Measurements from ENCODE around the gene ATP10A. TPM values are rescaled to one million over a fixed set of nuclear protein-coding genes. Genes with fewer than 3 reads are reported as not detected.

Gene ATP10A
- total and polyA plus RNA-seq, 7 donors, result 0.08 to 0.60 (median 0.36) TPM

GRCh38 chr15:25733856-25734679, 129.1 kb downstream of the ATP10A start:
- peaks cover 11% of the 10 kb centered on the region for H3K4me1 ChIP-seq
- TF ChIP-seq, protein P1, sequence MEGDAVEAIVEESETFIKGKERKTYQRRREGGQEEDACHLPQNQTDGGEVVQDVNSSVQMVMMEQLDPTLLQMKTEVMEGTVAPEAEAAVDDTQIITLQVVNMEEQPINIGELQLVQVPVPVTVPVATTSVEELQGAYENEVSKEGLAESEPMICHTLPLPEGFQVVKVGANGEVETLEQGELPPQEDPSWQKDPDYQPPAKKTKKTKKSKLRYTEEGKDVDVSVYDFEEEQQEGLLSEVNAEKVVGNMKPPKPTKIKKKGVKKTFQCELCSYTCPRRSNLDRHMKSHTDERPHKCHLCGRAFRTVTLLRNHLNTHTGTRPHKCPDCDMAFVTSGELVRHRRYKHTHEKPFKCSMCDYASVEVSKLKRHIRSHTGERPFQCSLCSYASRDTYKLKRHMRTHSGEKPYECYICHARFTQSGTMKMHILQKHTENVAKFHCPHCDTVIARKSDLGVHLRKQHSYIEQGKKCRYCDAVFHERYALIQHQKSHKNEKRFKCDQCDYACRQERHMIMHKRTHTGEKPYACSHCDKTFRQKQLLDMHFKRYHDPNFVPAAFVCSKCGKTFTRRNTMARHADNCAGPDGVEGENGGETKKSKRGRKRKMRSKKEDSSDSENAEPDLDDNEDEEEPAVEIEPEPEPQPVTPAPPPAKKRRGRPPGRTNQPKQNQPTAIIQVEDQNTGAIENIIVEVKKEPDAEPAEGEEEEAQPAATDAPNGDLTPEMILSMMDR (IDR thresholded peaks at IDR 0.05), result no peak
- no peaks in the 10 kb centered on the region for H3K36me3 ChIP-seq (ENCODE audit: insufficient read depth in 1 of 2, low read depth in 1 of 2)
- H3K4me3 ChIP-seq, result no peak overlapping the region
- no peaks in the 10 kb centered on the region for H3K9me3 ChIP-seq
- ATAC-seq (no peak), DNase-seq (no peak)
- intact Hi-C loops (cut with DNase I), result loop anchor here in 1 of 2 donors (10.0 kb wide), 1 partner anchor 191 kb away; no protein-coding TSS in a partner anchor
- no peaks in the 10 kb centered on the region for H3K27me3 ChIP-seq (ENCODE audit: insufficient read depth in 3 of 3, low read length in 2 of 3)
- no peak overlapping the region for H3K27ac ChIP-seq
- WGBS, 3 donors, result 81 to 88% (median 81%) methylated on average over 21 to 22 of the region's 22 CpGs

DNA sequence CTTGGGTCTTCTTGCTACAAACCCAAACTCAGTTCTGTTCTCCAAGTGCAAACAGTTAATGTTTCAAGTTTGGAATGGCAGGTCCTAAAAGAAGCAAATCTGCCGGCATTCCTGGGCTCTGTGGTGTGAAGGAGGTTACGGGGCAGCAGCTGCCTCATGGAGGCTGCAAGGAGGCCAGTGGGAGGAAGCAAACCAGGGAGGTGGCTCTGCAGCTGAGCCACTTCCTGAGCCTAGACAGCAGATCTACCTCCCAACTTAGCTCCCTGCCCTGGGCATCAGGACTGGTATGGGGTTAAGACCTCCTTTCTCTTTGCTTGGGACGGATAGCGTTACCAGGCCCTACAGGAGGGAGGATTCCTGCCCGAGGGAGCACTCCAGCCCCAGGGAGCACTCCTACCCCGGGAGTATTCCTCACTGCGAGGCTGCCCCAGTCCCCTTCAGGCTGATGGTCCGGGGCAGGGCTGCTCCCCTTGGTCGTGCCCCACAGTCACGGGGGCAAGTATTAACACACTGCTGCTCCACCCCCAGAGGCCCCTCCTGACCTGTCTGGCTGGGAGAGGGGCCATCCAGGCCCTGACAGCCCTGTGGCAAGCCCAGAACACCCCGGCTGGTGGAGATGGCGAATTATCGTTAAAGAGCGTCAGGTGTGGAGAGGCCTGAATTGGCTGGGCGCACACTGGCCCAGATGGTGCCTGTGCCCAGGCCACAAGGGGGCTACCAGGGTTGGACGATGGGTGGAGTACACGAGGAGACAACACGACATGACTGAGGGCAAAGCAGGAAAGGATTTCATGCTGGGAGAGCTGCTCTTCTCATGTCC, 129.9 kb downstream of the ATP10A start:
- Histone ChIP-seq H3K27me3 (ENCODE audit: insufficient read depth in 3 of 3, low read length in 2 of 3) (no peaks in the 10 kb centered on the region), H3K9me3 (no peaks in the 10 kb centered on the region), H3K4me1 (peaks cover 11% of the 10 kb centered on the region), H3K27ac (no peak overlapping the region), H3K4me3 (no peak overlapping the region), H3K36me3 (ENCODE audit: insufficient read depth in 1 of 2, low read depth in 1 of 2) (no peaks in the 10 kb centered on the region)
- no peak for DNase-seq
- TF ChIP-seq, protein P1 (IDR thresholded peaks at IDR 0.05), result no peak
- intact Hi-C loops (cut with DNase I), result loop anchor here in 1 of 2 donors (10.0 kb wide), 1 partner anchor 192 kb away; no protein-coding TSS in a partner anchor
- 82 to 89% (median 86%) methylated on average over 18 of the region's 18 CpGs for WGBS, 3 donors
- no peak for ATAC-seq

DNA sequence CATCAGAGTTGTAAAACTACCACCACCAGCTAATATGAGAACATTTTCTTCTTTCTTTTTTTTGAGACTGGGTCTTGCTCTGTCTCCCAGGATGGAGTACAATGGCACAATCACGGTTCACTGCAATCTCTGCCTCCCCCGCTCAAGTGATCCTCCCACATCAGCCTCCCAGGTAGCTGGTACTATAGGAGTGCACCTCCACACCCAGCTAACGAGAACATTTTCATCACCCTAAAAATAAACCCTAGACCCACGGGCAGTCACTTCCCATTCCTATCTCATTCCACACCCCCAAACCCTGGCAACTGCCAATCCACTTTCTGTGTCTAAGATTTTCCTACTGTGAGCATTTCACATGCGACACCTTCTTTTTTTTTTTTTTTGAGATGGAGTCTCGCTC, 130.9 kb downstream of the ATP10A start:
- Histone ChIP-seq H3K27me3 (ENCODE audit: insufficient read depth in 3 of 3, low read length in 2 of 3) (no peaks in the 10 kb centered on the region), H3K4me3 (no peak overlapping the region), H3K36me3 (ENCODE audit: insufficient read depth in 1 of 2, low read depth in 1 of 2) (no peaks in the 10 kb centered on the region), H3K9me3 (no peaks in the 10 kb centered on the region), H3K27ac (no peak overlapping the region), H3K4me1 (peaks cover 8% of the 10 kb centered on the region)
- intact Hi-C loops (cut with DNase I), result loop anchor here in 1 of 2 donors (10.0 kb wide), 1 partner anchor 193 kb away; no protein-coding TSS in a partner anchor
- TF ChIP-seq, protein P1 (IDR thresholded peaks at IDR 0.05), result no peak
- ATAC-seq (no peak), DNase-seq (no peak)
- WGBS, 3 donors, result 87 to 94% (median 88%) methylated on average over 5 of the region's 6 CpGs

GRCh38 chr15:25731411-25731810, 131.7 kb downstream of the ATP10A start:
- Histone ChIP-seq H3K4me3 (no peak overlapping the region), H3K4me1 (peaks cover under 1% of the 10 kb centered on the region), H3K9me3 (no peaks in the 10 kb centered on the region), H3K27me3 (ENCODE audit: insufficient read depth in 3 of 3, low read length in 2 of 3) (no peaks in the 10 kb centered on the region), H3K36me3 (ENCODE audit: insufficient read depth in 1 of 2, low read depth in 1 of 2) (no peaks in the 10 kb centered on the region), H3K27ac (no peak overlapping the region)
- ATAC-seq (no peak), DNase-seq (no peak)
- TF ChIP-seq, protein P1 (IDR thresholded peaks at IDR 0.05), result no peak
- intact Hi-C loops (cut with DNase I), result loop anchor here in 1 of 2 donors (10.0 kb wide), 1 partner anchor 193 kb away; no protein-coding TSS in a partner anchor
- 36 to 71% (median 40%) methylated on average over 2 of the region's 2 CpGs for WGBS, 3 donors
